ENCODE data around the gene OTP.
"Not testable (repeated sequence)": the region's sequence is repeated elsewhere in the genome, so short reads cannot be mapped to it uniquely, and the experiment has no call there.

Gene OTP

DNA sequence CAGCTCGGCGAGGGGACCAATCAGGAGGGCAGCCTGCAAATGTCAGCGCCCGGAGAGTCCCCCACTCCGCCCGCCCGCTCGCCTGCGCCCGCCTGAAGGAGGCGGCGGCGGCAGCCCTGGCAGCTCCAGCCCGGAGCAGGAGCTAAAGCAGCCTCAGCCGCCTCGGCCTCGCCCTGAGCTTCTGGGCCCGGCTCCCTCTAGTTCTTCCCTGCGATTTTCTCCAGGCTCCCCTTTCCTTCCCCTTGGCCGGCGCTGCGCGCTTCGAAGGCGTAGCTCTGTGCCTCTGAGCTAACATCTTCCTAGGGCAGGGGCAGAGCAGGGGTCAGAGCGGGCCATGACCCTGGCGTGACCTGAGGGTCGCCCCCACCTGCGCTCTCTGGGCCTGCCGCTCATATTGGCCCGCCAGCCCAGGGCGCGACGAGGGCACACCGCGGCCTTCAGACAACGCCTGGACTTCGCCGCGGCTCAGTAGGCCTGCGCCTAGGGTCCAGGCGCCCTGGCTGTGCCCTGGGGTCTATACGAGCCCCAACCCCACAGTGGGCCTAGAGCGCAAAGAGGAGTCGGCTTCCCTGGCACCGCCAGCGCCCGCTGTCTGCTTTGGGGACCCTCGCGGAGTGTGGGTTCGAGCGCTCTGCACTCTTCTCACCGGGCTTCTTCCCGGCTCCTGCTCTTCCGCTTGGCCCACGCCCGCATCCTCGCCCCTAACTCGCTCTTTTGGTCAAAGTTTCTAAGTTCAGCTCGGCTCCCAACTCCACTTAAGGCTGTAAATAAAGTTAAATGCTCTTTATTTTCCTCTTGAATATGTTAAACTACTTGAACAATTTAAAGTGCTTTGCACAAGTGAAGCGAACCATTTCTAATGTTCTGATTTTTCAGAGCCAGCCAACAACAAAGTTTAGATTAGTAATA, 504 bp upstream of the OTP start:
- DNase-seq: peak; percentile 29

DNA sequence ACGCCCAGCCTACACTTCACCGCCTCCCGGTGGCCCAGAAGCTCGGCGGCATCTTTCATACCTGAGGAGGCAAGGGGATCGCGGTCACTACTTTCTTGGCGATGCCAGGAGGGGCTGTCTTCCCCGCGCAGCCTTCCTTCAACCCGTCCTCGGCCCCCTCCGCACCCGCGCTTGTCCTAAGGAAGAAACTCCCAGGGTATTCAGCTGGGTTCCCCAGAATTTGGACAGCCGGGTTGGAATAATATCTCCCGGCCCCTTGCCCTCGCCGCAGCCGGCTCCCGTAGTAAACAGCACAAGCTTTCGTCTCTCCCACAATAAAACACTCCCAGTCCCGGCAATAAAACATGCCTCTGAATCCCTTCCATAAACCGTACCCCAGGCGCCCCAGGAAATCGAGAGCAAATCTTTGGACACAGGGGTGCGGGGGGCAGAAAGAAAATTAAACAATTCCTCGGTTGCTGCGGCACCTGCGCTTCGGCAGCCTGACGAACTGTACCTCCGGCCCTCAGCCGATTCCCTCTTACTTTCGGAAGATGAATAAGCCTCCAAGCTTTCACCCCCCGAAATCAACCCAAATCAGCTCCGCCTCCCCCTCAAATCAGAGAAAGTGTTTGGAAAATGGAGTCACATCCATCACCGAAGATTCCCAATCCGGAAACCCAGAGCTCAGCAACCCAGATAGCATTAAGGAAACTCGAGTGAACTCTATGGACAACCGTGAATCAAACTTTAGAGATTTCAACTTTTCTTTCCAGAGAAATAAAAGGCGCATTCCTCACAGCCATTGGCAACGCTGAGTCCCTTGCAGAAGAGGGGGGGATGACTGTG, 1.1 kb downstream of the OTP start:
- DNase-seq: no peak

DNA sequence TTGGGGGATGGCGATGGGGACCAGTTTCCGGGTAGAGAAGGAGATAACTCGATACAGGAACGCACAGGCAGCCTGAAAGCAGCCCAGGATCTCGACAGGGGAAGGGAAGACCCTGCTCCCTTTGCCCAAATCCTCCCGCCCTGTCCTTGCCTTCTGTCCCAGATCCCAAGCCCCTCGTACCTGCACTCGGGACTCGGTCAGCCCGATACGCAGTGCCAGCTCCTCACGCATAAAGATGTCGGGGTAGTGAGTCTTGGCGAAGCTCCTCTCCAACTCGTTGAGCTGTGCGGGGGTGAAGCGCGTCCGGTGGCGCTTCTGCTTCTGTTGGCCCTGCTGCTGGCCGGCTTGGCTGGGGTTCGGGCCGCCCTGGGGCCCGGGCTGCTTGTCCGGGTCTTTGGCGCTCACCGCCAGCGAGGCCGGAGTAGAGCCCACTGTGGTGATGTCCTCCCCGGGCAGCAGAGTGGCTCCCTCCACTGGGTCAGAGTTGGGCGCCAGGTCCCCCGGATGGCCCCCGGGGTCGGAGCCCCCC, 1.8 kb downstream of the OTP start:
- no peak for DNase-seq

DNA sequence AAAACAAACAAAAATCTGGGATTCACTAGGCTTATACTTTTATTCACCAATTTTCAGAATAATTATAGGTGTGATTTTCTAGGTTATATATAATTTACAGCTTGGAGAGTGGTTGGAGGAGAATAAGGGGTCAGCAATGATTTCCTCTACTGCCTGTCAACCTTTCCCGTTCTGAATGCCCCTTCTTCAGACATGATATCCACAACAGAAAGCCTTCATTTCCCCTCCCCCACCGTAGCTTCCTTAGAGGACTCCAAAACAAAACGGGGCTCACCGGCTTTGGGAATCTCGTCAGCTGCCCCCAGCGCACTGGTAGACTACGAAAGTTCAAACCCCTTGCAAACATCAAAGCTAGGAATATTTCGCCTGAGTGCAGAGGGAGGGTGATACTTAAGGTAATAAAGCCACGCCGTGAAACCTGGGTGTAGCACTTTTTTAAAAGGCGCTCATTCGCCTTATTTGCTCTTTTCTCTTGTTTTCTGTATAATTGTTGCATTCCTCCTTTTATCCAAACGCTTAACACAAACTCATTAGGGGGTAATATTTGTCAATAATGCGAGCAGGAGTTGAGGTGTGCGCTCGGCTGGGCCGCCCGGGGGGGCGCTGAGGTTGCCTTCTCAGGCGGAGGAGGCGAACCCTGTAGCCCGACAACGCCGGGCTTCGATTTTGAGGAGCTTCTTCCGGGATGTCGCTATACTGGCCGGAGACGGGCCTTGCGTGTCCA, 2.4 kb downstream of the OTP start:
- DNase-seq: no peak

DNA sequence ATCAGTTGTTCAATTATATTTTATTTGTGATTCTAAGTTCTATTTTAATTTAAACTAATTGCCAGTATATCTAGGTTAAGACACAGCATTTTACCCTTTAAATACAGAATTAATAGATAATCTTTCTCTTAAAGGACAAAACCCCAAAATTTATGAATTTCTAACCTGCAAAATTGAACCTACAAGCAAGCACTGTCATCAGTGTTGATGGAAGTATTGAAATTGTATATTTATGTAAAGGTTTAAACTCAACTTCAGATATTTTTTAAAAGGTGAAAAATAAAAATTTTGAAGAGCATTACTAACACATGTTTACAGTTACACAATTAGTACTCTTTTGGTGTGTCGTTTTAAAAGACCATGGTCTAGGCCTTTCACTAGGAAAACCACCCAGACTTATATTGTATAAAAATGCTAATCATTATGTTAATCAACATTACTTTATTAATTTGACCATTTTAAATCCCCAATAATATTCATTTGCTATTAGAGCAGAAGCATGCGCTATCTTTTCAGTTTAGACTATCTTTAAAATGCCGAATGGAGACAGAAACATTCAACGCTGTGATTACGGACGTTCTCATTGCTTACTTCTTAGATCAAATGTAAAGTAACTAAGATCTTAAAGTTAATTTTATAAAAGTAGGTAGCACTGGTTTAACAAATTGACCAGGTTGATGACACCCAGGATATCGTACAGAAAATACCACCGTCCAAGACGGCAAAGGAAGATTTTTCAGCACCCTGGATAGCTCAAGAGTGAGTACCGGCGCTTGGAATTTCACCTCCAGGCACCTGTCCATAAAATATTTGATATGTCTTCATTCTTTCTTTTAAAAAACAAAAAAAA, 3.2 kb downstream of the OTP start:
- no peak for DNase-seq

DNA sequence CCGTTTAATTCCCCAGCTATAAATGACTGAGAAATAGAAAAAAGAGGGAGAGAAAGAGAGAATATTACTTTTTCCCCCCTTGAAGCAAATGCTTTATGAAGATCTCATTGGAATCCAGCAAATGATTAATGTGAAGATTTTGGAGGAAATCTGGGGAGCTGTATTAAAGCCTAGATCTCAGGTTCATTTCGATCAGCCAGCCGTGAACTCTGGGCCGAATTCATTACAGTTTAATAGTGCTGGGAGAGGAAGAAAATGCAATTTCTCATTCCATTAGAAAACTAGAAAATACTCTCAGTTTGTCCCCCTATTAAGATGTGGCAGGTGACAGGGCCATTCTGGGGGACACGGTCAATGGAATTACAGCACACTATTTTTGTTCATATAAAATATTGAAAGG, 4.8 kb downstream of the OTP start:
- DNase-seq: no peak

DNA sequence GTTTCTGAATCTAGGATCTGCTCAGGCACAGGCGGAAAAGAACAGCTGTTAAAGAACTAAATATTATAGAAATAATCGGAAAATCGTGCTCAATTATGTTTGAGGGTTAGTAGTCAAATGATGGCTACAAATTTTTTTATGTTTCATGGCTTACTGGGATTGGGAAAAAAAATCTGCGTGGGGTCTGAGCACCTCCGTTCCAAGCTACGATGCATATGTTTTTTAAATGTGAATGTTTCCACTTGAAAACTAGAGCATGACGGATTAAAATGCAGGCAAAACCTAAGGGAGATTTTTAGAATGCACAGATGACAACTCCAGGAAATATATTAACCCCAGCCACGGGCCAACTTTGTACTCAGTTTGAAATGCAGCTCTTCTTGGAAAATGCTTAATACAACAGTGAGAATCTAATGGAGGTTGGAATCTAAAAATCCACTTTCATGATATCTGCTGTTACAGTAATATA, 5.3 kb downstream of the OTP start:
- DNase-seq: no peak

DNA sequence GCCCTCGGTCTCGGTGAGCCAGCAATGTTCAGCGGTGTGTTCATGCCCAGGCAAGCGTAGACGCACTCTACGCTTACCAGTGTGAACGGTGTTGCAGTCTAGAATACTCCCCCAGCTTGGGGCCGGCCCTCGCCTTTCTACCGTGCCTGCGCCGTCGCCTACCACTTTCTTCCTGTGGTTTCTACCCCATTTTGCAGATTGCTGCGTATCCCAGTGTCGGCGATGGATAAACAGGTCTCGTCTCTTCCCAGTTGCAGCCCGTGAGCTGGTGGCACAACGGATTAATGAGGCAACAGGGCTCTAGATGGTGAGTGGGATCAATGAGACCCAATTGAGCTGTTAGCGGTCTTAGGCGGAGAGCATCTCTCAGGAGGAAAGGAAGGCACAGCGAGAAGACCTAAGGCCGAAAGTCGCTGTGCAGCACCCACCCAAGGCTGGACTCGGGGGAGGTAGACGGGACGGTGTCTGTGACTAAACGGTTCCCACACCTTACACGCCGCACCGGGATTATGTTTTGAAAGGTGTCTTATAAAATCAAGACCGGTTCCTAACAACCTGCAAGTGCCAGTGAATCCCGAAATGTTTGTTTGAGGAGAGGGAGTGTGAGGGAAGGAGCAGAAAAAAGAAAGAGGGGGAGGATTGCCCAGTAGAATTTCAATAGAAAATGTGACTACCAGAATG, 5.8 kb downstream of the OTP start:
- DNase-seq: no peak

DNA sequence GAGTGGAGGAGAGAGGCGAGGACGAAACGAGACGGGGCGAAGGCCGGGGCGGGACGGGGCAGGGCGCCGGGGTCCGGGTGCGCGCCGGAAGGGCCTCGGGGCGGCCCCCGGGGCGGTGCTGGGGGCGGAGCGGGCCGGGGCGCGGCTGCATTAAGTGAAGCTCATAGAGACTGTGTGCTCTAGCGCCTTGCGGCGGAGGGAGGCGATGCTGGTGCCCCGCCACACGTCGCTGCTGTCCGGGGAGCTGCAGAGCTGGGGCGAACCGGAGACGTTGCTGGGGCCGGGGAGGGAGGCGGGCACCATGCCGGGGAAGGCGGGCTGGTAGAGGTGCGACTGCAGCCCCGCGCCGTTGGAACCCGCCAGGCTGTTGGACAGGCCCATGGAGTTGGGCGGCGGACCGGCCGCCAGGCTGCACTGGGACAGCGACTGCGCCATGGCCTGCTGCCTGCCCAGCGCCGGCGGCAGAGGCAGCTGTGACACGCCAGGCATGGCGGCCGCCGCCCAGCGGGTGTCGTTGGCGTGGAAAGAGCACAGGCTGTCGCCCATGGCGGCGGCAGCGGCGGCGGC, 8.3 kb downstream of the OTP start:
- peak; percentile 12 for DNase-seq

DNA sequence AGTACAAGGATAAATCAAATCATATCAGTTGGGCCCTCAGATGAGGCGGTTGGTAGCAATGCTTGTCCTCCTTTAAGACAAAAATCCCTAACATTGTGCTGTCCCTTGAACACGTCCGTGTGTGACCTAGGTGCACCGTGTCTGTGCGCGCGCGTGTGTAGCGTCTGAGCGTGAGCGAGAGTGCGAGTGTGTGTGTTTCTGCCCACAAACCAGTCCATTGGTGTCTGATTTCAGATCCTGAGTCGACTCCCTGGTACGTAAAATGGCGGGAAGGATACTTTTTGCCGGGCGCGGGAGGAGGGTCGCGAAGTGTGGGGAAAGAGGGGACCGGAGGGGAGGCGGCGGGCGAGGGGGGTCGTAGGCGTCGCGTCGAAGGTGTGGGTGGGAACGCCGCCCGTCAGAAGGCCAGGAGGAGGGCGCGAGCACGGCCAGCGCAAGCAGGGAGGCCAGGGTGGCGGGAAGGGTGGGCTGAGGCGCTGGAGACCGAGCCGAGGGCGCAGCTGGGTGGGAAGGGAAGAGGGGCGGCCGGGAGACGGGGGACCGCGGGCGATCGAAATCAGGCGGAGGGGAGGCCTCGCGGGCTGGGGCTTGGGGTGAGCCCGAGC, 8.9 kb downstream of the OTP start:
- no peak for DNase-seq

DNA sequence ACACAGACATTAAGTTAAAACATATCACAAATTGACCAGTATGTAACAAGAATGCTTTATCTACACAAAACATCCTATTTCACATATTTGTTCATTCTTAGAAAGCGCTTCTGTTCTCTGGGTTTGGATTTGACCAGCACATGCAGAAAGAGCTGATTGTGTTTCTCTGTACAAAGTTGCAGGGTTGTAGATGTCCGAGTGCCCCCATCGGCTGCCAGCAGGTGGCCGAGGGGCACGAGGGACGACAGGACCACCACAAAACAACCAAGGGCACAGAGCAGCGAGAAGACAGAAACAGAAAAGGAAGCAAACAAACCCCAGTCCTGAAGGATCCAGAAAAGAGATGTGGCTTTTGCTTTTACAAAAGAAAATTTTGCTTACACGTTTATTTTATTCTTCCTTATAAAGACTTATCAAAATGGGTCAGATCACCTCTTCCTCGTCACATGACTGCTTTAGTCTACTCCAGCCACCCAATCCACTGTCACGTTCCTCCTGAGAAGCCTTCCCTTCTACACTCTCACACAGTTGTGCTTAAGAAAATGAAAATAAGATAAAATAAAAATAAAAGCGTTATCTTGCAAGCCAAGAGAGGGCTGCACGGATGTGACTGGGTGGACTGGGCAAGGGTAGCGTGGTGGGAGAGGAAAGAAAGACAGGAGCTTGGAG, 9.5 kb downstream of the OTP start:
- no peak for DNase-seq

DNA sequence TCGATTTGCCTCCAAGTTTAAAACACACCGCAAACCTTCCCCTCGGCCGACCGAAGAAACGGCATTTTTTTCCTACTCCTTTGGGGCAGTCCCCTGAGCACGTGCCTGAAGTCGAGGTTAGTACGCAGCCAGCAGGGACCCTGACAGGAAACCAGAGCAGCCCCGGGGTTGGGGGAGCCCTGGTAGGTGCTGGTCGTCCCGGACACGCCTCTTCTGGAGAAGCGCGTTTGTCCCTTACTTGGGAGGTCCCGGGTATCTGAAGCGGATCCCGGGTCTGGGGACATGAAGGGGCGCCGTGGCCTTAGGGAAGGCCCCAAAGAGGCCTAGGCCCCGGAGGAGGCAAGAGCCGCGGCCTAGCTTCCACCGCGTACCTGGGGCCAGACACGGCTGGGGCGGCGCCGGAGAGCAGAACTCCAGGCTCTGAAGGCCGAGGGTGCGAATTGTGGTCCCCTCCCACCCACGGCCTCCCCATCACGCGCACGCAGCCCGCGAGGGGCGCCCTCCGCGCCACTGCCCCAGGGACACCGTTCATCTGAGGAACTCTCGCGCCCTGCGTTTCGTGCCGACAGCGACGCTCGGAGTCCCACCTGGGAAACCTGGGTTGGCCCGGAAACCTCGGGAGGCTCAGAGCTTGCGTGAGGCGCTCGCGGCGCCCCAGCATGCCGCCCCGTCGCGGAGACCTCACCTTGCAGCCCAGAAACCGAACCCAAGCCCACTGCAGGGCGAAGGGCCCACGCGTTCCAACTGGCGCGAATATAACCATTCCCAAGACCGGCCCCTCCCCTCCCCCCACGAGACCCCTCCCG, 10.4 kb downstream of the OTP start:
- DNase-seq: no peak

DNA sequence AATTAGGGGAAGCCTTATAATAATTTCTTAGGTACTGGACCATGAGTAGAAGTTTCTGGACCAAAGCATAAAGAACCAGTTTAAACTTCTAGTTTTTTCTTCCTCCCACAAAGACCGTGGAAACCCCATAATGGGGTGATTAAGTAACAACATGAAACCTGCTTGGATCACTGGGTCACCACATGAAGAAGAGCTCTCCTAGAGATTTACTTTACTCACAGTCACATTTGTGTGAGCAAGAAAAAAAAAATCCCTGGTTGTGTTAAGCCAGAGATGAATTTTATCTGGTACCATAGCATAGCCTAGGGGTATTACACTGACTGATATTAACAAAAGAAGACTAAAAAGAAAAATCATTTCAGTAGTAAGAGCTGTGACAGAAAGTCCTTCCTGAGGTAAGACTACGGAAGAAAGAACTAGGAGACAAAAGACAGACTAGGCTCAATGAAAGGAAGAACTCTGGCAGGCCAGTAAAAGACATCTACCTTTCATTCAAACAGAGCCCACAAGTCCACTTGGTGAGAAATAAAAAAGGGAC, 15.2 kb downstream of the OTP start:
- no peak for DNase-seq

DNA sequence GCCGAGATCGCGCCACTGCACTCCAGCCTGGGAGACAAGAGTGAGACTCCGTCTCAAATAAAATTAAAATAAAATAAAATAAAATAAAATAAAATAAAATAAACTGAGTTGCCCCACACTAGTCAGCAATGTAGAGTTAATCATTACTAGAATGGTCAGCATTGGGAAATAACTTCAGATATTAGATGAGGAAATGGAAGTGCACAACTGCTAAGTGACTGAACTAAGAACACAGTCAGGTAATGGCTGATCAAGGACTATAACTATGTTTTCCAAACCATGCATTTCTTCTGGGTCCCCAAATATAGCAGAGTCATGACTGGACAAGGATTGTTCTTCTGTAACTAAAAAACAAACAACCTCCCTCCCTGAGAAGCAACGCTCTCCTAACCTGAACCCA, 17.1 kb downstream of the OTP start:
- DNase-seq: no peak

DNA sequence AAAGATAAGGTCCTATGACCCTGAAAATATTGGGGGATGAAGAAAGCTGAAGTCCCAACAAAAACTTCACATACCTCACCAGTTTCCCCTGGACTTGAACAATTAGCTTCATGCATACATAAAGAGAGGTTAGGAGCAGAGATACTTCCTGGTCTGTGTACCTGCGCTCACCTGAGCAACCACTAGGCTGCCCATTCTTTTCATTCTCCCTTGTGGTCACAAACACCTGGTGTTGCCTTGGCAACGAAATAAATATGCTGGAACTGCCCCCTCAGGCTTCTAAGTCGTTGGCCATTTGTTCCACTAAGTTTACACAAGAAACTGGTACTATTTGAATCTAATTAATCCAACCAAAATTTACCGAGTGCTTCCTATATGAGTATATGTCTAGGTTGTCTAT, 18.1 kb downstream of the OTP start:
- no peak for DNase-seq

DNA sequence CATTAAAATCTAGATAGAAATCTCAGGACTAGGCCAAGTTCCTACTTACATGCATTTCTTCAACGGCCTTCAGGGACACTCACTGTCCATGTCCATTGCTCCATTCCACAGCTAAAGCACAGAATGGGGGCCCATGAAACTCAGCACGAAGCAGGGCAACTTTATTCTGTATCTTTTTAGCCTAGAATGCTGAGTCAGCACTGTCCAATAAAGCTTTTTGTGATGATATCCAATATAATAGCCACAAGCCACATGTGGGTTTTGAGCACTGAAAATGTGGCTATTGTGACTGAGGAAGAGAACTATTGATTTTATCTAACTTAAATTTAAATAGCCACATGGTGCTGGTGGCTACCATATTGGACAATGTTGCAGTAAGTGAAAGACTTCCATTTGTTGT, 21.6 kb downstream of the OTP start:
- DNase-seq: no peak

DNA sequence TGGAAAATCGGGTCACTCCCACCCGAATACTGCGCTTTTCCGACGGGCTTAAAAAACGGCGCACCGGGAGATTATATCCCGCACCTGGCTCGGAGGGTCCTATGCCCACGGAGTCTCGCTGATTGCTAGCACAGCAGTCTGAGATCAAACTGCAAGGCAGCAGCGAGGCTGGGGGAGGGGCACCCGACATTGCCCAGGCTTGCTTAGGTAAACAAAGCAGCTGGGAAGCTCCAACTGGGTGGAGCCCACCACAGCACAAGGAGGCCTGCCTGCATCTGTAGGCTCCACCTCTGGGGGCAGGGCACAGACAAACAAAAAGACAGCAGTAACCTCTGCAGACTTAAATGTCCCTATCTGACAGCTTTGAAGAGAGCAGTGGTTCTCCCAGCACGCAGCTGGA, 29.6 kb downstream of the OTP start:
- not testable (repeated sequence) for DNase-seq

DNA sequence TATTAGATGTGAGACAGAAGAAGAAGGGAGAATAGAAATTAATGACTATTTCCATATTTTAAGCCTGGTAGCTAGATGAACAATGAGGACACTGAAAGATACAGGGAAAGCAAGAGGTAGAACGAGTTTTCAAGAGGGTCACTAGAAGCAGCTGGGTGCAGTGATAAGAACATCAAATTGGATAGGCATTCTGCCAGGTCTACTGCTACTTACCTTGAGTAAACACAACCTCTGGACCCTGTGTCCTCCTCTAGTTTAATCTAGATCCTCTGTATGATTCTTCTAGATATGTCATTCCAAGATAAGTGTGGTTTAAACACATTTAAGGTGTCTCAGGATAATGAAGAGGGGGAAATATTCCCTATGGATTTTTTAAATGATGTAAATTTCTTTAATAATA, 31.2 kb downstream of the OTP start:
- DNase-seq: no peak

DNA sequence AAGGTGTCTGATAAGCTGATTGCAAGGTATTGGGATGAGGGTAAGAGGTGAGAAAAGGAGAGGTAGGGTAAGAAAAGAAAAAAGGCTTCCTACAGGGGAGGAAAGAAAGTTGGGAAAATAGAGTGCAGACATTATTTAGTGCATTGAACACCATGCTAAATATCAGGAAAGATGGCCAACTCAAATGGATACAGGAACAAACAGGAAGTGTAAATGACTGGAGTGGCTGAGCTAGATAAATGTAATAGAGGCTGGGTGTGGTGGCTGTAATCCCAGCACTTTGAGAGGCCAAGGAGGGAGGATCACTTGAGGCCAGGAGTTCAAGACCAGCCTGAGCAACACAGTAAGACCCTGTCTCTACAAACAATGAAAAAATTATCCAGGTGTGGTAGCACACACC, 32.2 kb downstream of the OTP start:
- no peak for DNase-seq

Measured in NCI-H1092 (cell line).